Fibroblast of peridontal ligament (primary cell): ENCODE data around the gene GCNT1.
A peak's percentile ranks its signal among the peaks of the same experiment; 100 is the strongest.
"Not testable (repeated sequence)": the region's sequence is repeated elsewhere in the genome, so short reads cannot be mapped to it uniquely, and the experiment has no call there.

Experiments
- DNase-seq: peaks from one replicate; pipeline ENCODE4 v3.0.0-alpha.2; 2010; ENCODE audit errors: extremely low read depth

Gene GCNT1

GRCh38 chr9:76443887-76444286 lies 15.1 kb upstream of the GCNT1 start:
- no peak for DNase-seq

- DNase-seq, result no peak
Observed at GRCh38 chr9:76444322-76444929, 14.6 kb upstream of the GCNT1 start.

DNA sequence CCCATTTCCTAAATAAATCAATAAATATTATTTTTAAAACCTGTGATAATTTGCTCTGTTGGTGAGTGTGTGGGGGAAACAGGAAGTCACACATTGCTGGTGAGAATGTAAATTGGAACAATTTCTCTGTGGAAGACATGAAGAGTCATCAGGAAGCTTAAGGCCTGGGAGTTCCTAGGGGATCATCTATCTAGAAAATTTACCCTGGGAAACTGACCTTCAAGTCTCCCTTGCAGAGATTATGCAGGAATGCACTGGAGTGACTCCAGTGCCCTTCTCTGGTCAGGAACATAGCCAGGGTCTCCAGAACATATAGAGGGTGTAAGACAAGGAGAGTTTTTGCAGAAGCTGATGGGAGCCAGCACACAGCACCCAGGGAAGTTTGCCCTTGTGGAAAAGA lies 13.0 kb upstream of the GCNT1 start:
- peak; percentile 23 for DNase-seq

GRCh38 chr9:76448501-76448900 lies 10.5 kb upstream of the GCNT1 start:
- no peak for DNase-seq

GRCh38 chr9:76451234-76451633 lies 7.7 kb upstream of the GCNT1 start:
- DNase-seq, result peak; percentile 90

GRCh38 chr9:76452839-76453238 lies 6.1 kb upstream of the GCNT1 start:
- DNase-seq, result peak; percentile 60

DNA sequence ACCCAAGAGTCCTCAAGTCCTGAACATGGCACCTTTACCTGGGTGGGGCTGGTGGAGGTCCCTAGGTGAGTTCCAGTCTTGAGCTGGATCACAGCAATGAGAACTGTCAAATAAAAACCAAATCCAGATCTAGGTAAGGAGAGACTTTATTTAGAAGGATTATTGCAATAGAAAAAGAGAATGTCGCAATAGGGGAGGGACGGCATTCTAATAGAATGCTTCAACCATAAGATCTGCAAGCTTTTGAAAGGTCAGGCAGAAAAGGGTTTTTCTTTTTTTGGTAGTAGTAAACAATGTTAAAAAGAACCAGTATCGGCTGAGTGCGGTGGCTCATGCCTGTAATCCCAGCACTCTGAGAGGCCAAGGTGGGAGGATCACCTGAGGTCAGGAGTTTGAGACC lies 5.2 kb upstream of the GCNT1 start:
- DNase-seq, result peak; percentile 94

GRCh38 chr9:76454311-76454710 lies 4.7 kb upstream of the GCNT1 start:
- no peak for DNase-seq

- DNase-seq, result peak; percentile 47
Observed at GRCh38 chr9:76456202-76456926, 2.6 kb upstream of the GCNT1 start.

GRCh38 chr9:76459694-76460635 lies 983 bp downstream of the GCNT1 start:
- DNase-seq, result peak; percentile 72

DNA sequence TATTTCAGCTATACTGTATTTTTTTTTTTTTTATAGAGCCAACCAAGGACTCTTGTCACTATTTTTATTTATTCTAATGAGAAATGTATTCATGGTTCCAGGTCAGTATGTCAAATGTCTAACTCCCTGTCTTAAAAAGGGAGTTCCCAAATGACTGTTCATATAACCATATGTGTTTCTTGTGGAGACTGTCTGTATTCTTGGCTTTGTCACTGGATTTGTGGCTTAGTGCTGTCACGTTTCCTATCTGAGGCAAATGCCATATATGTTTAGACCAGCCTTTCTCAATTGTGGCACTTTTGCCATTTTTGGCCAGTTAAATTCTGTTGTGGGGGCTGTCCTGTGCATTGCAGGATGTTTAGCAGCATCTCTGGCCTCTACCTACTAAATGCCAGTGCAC lies 3.1 kb downstream of the GCNT1 start:
- no peak for DNase-seq

- DNase-seq, result no peak
Observed at GRCh38 chr9:76463211-76463610, 4.2 kb downstream of the GCNT1 start.

GRCh38 chr9:76464706-76465105 lies 5.7 kb downstream of the GCNT1 start:
- peak; percentile 59 for DNase-seq

GRCh38 chr9:76465442-76466298 lies 6.7 kb downstream of the GCNT1 start:
- no peak for DNase-seq

DNA sequence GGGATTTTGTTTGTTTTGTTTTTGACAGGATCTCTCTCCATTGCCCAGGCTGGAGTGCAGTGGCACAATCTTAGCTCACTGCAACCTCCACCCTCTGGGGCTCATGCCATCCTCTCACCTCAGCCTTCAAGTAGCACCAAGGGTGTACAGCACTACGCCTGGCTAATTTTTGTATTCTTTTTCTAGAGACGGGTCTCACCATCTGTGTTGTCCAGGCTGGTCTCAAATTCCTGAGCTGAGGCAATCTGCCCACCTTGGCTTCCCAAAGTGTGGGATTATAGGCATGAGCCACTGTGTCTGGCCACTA lies 7.3 kb downstream of the GCNT1 start:
- DNase-seq, result no peak

GRCh38 chr9:76474419-76474818 lies 15.4 kb downstream of the GCNT1 start:
- DNase-seq, result no peak

GRCh38 chr9:76475686-76476085 lies 16.7 kb downstream of the GCNT1 start:
- DNase-seq, result no peak

DNA sequence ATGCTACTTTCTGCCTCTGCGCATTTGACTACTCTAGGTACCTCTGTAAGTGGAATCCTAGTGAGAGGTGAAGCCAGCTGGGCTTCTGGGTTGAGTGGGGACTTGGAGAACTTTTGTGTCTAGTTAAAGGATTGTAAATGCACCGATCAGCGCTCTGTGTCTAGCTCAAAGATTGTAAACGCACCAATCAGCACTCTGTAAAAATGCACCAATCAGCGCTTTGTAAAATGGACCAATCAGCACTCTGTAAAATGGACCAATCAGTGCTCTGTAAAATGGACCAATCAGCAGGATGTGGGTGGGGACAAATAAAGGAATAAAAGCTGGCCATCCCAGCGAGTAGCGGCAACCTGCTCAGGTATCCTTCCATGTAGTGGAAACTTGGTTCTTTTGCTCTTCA lies 18.8 kb downstream of the GCNT1 start:
- DNase-seq, result not testable (repeated sequence)

- no peak for DNase-seq
Observed at GRCh38 chr9:76478226-76478625, 19.2 kb downstream of the GCNT1 start.

DNA sequence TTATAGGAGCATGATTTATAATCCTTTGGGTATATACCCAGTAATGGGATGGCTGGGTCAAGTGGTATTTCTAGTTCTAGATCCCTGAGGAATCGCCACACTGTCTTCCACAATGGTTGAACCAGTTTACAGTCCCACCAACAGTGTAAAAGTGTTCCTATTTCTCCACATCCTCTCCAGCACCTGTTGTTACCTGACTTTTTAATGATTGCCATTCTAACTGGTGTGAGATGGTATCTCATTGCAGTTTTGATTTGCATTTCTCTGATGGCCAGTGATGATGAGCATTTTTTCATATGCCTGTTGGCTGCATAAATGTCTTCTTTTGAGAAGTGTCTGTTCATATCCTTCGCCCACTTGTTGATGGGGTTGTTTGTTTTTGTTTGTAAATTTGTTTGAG lies 20.4 kb downstream of the GCNT1 start:
- DNase-seq, result not testable (repeated sequence)

DNA sequence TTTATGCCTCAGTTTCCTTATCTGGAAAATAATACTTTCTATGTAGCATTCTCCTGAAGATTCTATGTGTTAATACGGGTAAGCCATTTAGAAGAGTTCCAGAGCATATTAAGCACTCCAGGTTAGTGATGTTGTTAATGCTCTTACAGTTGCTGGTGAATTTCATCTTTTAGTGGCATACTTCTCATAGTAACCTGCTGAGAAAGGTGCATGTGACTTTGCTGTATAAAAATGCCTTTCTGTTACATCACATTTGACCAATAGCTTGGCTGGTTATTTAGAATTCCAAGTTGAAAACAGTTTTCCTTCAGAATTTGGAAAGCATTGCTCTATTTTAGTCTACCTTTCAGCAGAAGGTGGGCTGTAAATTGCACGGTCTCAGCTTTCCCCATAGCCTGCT lies 27.2 kb downstream of the GCNT1 start:
- DNase-seq, result no peak
